MCF 10A (cell line): ENCODE data around the gene PPP2R2D. TPM values are rescaled to one million over a fixed set of nuclear protein-coding genes. Genes with fewer than 3 reads are reported as not detected.

Source experiments
- BruUV-seq: library from RNA; stranded (reverse); fragments of 400-500 nt; replicated peaks from 2 replicates; lab custom pipeline; 2021; lab: Mats Ljungman, UMichigan
- CTCF ChIA-PET: fragments of 300-600 bp; sonication (Branson Sonifier 250); formaldehyde crosslinking; extraction: SDS; loops from one replicate; lab custom pipeline; 2021; ENCODE audit warnings: antibody characterized with exemption, inconsistent platforms; lab: Yijun Ruan, JAX
- POLR2A ChIA-PET: fragments of 300-600, 350-650 bp; sonication (Branson Sonifier 250); formaldehyde crosslinking; extraction: SDS; loops from one replicate; lab custom pipeline; 2020; ENCODE audit warnings: antibody characterized with exemption, inconsistent platforms; lab: Yijun Ruan, JAX
- DNase-seq: peaks from one replicate; pipeline ENCODE4 v3.0.0-alpha.2; 2018; ENCODE audit not compliant: unreplicated experiment
- H3K27ac Mint-ChIP-seq: one replicate; pipeline ENCODE4 v1.8.0; 2022; ENCODE audit warnings: mild to moderate bottlenecking, low read depth, mixed read lengths; ENCODE audit not compliant: unreplicated experiment
- H3K27me3 Mint-ChIP-seq: one replicate; pipeline ENCODE4 v1.8.0; 2022; ENCODE audit warnings: mixed read lengths; ENCODE audit not compliant: insufficient read depth, unreplicated experiment
- H3K36me3 Mint-ChIP-seq: one replicate; pipeline ENCODE4 v1.8.0; 2022; ENCODE audit warnings: mild to moderate bottlenecking, moderate library complexity, mixed read lengths; ENCODE audit not compliant: insufficient read depth, unreplicated experiment
- H3K4me1 Mint-ChIP-seq: one replicate; pipeline ENCODE4 v1.8.0; 2022; ENCODE audit warnings: mixed read lengths; ENCODE audit not compliant: insufficient read depth, unreplicated experiment
- H3K4me3 Mint-ChIP-seq: one replicate; pipeline ENCODE4 v1.8.0; 2022; ENCODE audit warnings: mild to moderate bottlenecking, moderate library complexity, mixed read lengths; ENCODE audit not compliant: unreplicated experiment
- H3K9me3 Mint-ChIP-seq: one replicate; pipeline ENCODE4 v1.8.0; 2022; ENCODE audit warnings: mixed read lengths; ENCODE audit not compliant: unreplicated experiment
- intact Hi-C: fragments of 100-400 bp; cut with micrococcal nuclease; formaldehyde crosslinking; loops from 2 replicates; pipeline ENCODE4 v1.14.1; 2022
- total RNA-seq: library from RNA; stranded (reverse); gene quantifications from 2 replicates; pipeline ENCODE4 v1.2.3, GENCODE V29; 2022
- TF ChIP-seq, protein P1 (sequence below): fragments of 200-600 bp; IDR thresholded peaks from one replicate; pipeline ENCODE4 v1.8.0; 2022; ENCODE audit warnings: antibody characterized with exemption, mild to moderate bottlenecking; ENCODE audit not compliant: unreplicated experiment

PPP2R2D gene
- total RNA-seq, 1 experiment from 2014 or later = 35.5 TPM

DNA sequence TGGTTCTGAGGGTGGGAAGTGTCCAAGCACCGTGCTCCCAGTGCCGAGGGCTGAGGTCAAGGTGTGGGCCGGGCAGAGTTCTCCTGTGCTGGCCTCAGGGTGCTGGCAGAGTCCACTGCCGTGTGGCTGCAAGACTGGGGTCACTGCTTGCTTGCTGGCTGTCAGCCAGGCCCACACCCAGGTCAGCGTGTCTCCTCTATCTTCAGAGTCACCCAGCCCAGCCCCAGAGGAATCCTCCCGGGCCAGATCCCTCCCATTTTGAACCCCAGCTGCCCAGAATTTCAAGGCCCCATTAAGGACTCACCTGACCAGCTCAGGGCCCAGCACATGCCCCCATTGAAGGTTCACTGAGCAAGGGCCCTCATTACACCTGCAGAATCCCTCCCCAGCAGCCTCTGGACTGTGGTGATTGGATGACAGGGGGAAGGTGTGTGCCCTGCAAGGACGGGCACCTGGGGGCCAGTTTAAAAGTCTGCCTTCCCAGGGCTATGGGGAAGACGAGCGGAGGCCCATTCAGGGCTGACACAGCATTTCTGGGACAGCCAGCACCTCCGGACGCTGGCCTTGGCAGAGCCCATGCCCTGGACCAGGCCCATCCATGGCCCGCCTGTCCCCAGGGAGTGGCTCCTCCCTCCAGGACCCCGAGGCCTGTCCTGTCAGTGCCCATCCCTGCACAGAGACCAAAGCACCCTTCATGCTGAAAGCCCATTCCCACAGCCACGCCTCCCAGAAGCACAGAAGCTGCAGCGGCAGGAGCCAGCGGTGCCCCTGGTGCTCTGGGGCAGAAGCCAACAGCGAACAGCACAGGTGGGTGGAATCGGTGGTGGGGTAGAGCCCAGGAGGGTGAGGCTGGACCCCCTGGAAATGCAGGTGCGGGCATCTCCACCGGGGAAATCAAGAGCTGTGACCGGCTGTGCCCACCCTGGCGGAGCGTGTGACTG lies 45.1 kb upstream of the PPP2R2D start:
- ChIA-PET CTCF (interaction anchor here (1.2 kb wide), 1 partner anchor 18 kb away, joined by 4 read pairs; no protein-coding TSS in a partner anchor), POLR2A (no interaction called here)
- no peaks in the 10 kb centered on the region for H3K4me1 Mint-ChIP-seq
- DNase-seq = no peak
- peaks cover 6% of the 10 kb centered on the region for H3K27me3 Mint-ChIP-seq
- no TSS peak for BruUV-seq
- intact Hi-C loops = no loop called here
- TF ChIP-seq, protein P1, sequence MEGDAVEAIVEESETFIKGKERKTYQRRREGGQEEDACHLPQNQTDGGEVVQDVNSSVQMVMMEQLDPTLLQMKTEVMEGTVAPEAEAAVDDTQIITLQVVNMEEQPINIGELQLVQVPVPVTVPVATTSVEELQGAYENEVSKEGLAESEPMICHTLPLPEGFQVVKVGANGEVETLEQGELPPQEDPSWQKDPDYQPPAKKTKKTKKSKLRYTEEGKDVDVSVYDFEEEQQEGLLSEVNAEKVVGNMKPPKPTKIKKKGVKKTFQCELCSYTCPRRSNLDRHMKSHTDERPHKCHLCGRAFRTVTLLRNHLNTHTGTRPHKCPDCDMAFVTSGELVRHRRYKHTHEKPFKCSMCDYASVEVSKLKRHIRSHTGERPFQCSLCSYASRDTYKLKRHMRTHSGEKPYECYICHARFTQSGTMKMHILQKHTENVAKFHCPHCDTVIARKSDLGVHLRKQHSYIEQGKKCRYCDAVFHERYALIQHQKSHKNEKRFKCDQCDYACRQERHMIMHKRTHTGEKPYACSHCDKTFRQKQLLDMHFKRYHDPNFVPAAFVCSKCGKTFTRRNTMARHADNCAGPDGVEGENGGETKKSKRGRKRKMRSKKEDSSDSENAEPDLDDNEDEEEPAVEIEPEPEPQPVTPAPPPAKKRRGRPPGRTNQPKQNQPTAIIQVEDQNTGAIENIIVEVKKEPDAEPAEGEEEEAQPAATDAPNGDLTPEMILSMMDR = no peak
- no peak overlapping the region for H3K4me3 Mint-ChIP-seq
- no peaks in the 10 kb centered on the region for H3K9me3 Mint-ChIP-seq
- no peak overlapping the region for H3K27ac Mint-ChIP-seq
- H3K36me3 Mint-ChIP-seq = no peaks in the 10 kb centered on the region

DNA sequence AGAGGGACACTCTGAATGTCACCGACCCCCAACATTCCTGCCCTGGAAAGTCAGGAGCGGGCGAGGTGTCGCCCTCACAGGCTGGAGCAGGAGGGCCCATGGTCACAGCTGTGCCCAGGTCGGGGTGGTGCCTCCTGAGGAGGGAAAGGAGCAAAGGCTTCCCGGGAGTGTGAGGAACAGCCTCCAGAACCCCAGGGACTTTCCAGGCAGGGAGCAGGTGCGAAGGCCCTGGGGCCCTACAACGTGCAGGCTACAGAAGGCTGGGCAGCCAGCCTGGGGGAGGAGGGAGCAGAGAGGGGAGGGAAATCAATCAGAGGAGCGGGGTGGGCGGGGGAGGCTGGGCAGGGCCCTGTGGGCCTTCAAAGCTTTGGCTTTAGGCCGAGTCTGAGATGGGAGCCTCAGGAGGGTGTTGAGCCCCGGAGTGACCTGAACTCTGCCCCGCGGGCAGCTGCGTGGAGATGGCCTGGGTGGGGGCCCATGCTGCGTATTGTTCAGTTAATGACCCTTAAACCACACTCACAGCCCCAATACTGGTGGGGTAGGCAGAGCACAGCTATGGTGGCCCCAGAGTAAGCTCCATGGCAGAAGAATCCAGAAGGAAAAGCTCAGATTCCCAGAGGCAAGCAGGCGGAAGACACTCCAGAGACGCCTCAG lies 44.2 kb upstream of the PPP2R2D start:
- TF ChIP-seq, protein P1 = no peak
- peaks cover 14% of the 10 kb centered on the region for H3K27me3 Mint-ChIP-seq
- DNase-seq = no peak
- no peak overlapping the region for H3K27ac Mint-ChIP-seq
- no peaks in the 10 kb centered on the region for H3K36me3 Mint-ChIP-seq
- H3K4me1 Mint-ChIP-seq = no peaks in the 10 kb centered on the region
- no peak overlapping the region for H3K4me3 Mint-ChIP-seq
- no TSS peak for BruUV-seq
- CTCF ChIA-PET = interaction anchor here (1.2 kb wide), 1 partner anchor 18 kb away, joined by 4 read pairs; no protein-coding TSS in a partner anchor
- POLR2A ChIA-PET = no interaction called here
- H3K9me3 Mint-ChIP-seq = no peaks in the 10 kb centered on the region
- intact Hi-C loops = no loop called here

DNA sequence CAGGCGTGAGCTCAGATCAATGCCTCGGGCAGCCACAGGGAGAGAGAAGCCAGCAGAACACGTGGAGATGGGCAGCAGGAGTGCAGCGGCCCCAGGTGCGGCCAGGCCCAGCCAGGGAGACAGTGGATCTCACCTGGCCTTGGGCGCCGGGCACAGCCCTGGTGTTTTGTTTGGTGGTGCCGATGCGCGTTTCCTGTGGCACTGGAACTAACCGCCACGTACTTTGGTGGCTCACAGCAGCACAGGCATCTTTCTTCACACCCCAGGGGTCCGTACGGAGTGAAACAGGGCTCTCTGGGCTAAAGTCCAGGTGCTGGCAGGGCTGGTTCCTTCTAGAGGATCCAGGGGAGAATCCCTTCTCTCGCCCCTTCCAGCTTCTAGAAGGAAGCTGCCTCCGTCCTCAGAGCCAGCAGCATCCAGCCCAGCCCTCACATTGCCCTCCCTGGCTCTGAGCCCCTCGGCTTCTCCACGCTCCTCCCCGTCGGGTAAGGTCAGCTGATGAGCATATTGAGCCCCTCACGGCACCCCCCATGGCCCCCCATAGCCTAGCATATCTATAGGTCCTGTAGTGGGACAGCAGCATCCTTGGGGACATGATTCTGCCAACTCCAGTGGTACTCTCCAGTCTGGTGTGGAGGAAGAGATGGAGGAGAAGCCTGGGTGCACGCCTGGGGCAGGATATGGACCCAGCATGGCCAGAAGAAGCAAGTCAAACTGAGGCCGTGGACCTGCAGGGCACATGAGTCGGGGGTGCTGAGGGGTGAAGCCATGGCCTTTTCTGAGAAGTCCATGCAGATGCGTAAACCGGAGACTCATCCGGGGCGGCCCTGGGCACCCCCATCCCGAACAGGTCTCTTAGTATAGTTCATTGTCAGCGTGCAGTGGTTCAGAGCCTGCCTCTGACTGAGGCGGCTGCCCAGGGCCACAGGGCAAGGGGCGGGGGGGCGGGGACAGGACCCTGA lies 43.4 kb upstream of the PPP2R2D start:
- CTCF ChIA-PET = interaction anchor here (1.2 kb wide), 1 partner anchor 17 kb away, joined by 4 read pairs; no protein-coding TSS in a partner anchor
- H3K4me3 Mint-ChIP-seq = no peak overlapping the region
- TF ChIP-seq, protein P1 = no peak

More for the DNA sequence above, 43.4 kb upstream of the PPP2R2D start:
- Mint-ChIP-seq H3K27ac (no peak overlapping the region), H3K9me3 (no peaks in the 10 kb centered on the region), H3K4me1 (no peaks in the 10 kb centered on the region), H3K27me3 (peaks cover 23% of the 10 kb centered on the region), H3K36me3 (no peaks in the 10 kb centered on the region)
- POLR2A ChIA-PET = no interaction called here
- BruUV-seq = no TSS peak
- intact Hi-C loops = no loop called here
- no peak for DNase-seq
